ENCODE data around the gene FBXO24.

The FBXO24 gene

DNA sequence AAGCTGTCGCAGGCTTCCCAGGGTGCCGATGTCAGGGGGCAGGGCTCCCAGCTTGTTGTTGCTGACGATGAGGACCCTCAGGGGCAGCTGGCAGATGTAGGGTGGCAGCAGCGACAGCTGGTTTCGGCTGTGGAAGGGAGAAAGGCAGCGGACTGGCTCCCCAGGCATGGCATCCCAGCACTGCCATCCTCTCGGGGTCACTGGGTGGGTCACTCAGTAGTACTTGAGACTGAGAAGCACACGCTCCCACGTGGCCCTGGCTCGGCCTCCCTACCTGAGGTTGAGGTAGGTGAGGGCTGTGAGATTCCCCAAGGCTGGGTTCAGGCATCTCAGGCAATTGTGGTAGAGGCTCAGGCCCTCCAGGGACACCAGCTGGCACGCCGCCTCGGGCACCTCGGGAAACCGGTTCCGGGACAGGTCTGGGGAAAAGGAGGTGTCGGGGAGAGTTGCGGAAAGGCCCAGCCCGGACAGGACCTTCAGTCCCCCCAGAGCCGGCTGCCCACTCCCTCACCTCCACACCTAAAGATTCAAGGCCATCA is 4.0 kb upstream of the FBXO24 start:
- Histone ChIP-seq H3K27ac (ENCODE audit: low read length, poor library complexity, severe bottlenecking) (no peak overlapping the region), H3K4me3 (ENCODE audit: insufficient read depth in 1 of 2, low read depth in 1 of 2, low read length in 2 of 2) (no peak overlapping the region), H2AFZ (ENCODE audit: low read depth, low read length) (no peak overlapping the region), H4K91ac (ENCODE audit: low read length) (no peak overlapping the region), H3K23ac (ENCODE audit: low read length in 2 of 2) (peak overlapping the region in 1 of 2 experiments; percentile 16), H3K36me3 (ENCODE audit: control insufficient read depth in 1 of 2, insufficient read depth in 2 of 2, low read depth in 1 of 2, low read length in 2 of 2) (peaks cover 52 to 60% of the 10 kb centered on the region in 2 experiments), H2BK12ac (ENCODE audit: low read length in 2 of 2) (peak overlapping the region; percentile 7 to 65), H4K8ac (ENCODE audit: low read length) (peak overlapping the region; percentile 74), H2BK120ac (ENCODE audit: low read depth, low read length) (no peak overlapping the region), H3K27me3 (ENCODE audit: control insufficient read depth in 1 of 2, insufficient read depth in 1 of 2, low read length in 2 of 2) (no peaks in the 10 kb centered on the region), H2BK15ac (ENCODE audit: low read depth, poor library complexity, severe bottlenecking) (peak overlapping the region; percentile 26), H3K4me1 (ENCODE audit: control insufficient read depth, insufficient read depth, low read depth, low read length) (peaks cover 29% of the 10 kb centered on the region), H3K9me3 (ENCODE audit: control insufficient read depth, low read length) (no peaks in the 10 kb centered on the region), H3K4me2 (ENCODE audit: low read length, poor library complexity, severe bottlenecking) (no peak overlapping the region), H2BK5ac (ENCODE audit: low read depth, low read length, poor library complexity, severe bottlenecking) (no peak overlapping the region), H3K9ac (ENCODE audit: low read length) (no peak overlapping the region), H3K4ac (ENCODE audit: low read depth in 1 of 2, low read length in 2 of 2) (peak overlapping the region; percentile 34 to 42), H3K14ac (ENCODE audit: low read length in 2 of 2) (peak overlapping the region in 1 of 2 experiments; percentile 14), H2AK5ac (ENCODE audit: low read length, severe bottlenecking) (no peak overlapping the region), H3K79me1 (replicated peaks; ENCODE audit: low read length, poor library complexity, severe bottlenecking) (peaks cover 34% of the 10 kb centered on the region), H3K18ac (ENCODE audit: low read depth in 1 of 2, low read length in 2 of 2) (peak overlapping the region; percentile 13 to 38)
- no peak for DNase-seq
- WGBS: 94% methylated on average over 14 of the region's 20 CpGs

- H3K4me2 ChIP-seq (ENCODE audit: low read length, poor library complexity, severe bottlenecking): no peak overlapping the region
- peak overlapping the region; percentile 96 for H3K27ac ChIP-seq (ENCODE audit: low read length, poor library complexity, severe bottlenecking)
- H3K9me3 ChIP-seq (ENCODE audit: control insufficient read depth, low read length): no peaks in the 10 kb centered on the region
- peak overlapping the region; percentile 74 for H4K91ac ChIP-seq (ENCODE audit: low read length)
- H2BK12ac ChIP-seq (ENCODE audit: low read length in 2 of 2): peak overlapping the region; percentile 7 to 65
- no peak overlapping the region for H2AK5ac ChIP-seq (ENCODE audit: low read length, severe bottlenecking)
- H3K4me3 ChIP-seq (ENCODE audit: insufficient read depth in 1 of 2, low read depth in 1 of 2, low read length in 2 of 2): no peak overlapping the region
- H3K14ac ChIP-seq (ENCODE audit: low read length in 2 of 2): peak overlapping the region in 1 of 2 experiments; percentile 14
- peaks cover 48 to 54% of the 10 kb centered on the region in 2 experiments for H3K36me3 ChIP-seq (ENCODE audit: control insufficient read depth in 1 of 2, insufficient read depth in 2 of 2, low read depth in 1 of 2, low read length in 2 of 2)
- H2AFZ ChIP-seq (ENCODE audit: low read depth, low read length): no peak overlapping the region
- no peaks in the 10 kb centered on the region for H3K27me3 ChIP-seq (ENCODE audit: control insufficient read depth in 1 of 2, insufficient read depth in 1 of 2, low read length in 2 of 2)
- H3K4me1 ChIP-seq (ENCODE audit: control insufficient read depth, insufficient read depth, low read depth, low read length): peaks cover 29% of the 10 kb centered on the region
- no peak overlapping the region for H2BK5ac ChIP-seq (ENCODE audit: low read depth, low read length, poor library complexity, severe bottlenecking)
- peak overlapping the region; percentile 69 for H2BK120ac ChIP-seq (ENCODE audit: low read depth, low read length)
- H3K4ac ChIP-seq (ENCODE audit: low read depth in 1 of 2, low read length in 2 of 2): peak overlapping the region; percentile 75 to 76
- no peak overlapping the region for H3K23ac ChIP-seq (ENCODE audit: low read length in 2 of 2)
- peak overlapping the region; percentile 13 to 17 for H3K18ac ChIP-seq (ENCODE audit: low read depth in 1 of 2, low read length in 2 of 2)
- H2BK15ac ChIP-seq (ENCODE audit: low read depth, poor library complexity, severe bottlenecking): peak overlapping the region; percentile 49
- H3K9ac ChIP-seq (ENCODE audit: low read length): peak overlapping the region; percentile 65
- no peak for DNase-seq
- peak overlapping the region; percentile 74 for H4K8ac ChIP-seq (ENCODE audit: low read length)
- WGBS: 80% methylated on average over 11 of the region's 11 CpGs
- peaks cover 31% of the 10 kb centered on the region for H3K79me1 ChIP-seq (replicated peaks; ENCODE audit: low read length, poor library complexity, severe bottlenecking)
Measured at GRCh38 chr7:100582650-100583049, 3.5 kb upstream of the FBXO24 start.

GRCh38 chr7:100583132-100584053 is 2.7 kb upstream of the FBXO24 start:
- Histone ChIP-seq H3K18ac (ENCODE audit: low read depth in 1 of 2, low read length in 2 of 2) (peak overlapping the region; percentile 98 to 99), H3K27me3 (ENCODE audit: control insufficient read depth in 1 of 2, insufficient read depth in 1 of 2, low read length in 2 of 2) (no peaks in the 10 kb centered on the region), H4K91ac (ENCODE audit: low read length) (peak overlapping the region; percentile 98), H3K4me2 (ENCODE audit: low read length, poor library complexity, severe bottlenecking) (peak overlapping the region; percentile 66), H2BK12ac (ENCODE audit: low read length in 2 of 2) (peak overlapping the region; percentile 80 to 99), H3K36me3 (ENCODE audit: control insufficient read depth in 1 of 2, insufficient read depth in 2 of 2, low read depth in 1 of 2, low read length in 2 of 2) (peaks cover 40 to 47% of the 10 kb centered on the region in 2 experiments), H3K27ac (ENCODE audit: low read length, poor library complexity, severe bottlenecking) (peak overlapping the region; percentile 96), H3K9me3 (ENCODE audit: control insufficient read depth, low read length) (no peaks in the 10 kb centered on the region), H3K79me1 (replicated peaks; ENCODE audit: low read length, poor library complexity, severe bottlenecking) (peaks cover 24% of the 10 kb centered on the region), H3K9ac (ENCODE audit: low read length) (peak overlapping the region; percentile 65), H3K4ac (ENCODE audit: low read depth in 1 of 2, low read length in 2 of 2) (peak overlapping the region; percentile 99), H3K14ac (ENCODE audit: low read length in 2 of 2) (peak overlapping the region in 1 of 2 experiments; percentile 99), H4K8ac (ENCODE audit: low read length) (peak overlapping the region; percentile 98), H3K23ac (ENCODE audit: low read length in 2 of 2) (peak overlapping the region in 1 of 2 experiments; percentile 75), H3K4me1 (ENCODE audit: control insufficient read depth, insufficient read depth, low read depth, low read length) (peaks cover 29% of the 10 kb centered on the region), H2BK120ac (ENCODE audit: low read depth, low read length) (peak overlapping the region; percentile 82), H2AFZ (ENCODE audit: low read depth, low read length) (no peak overlapping the region), H2AK5ac (ENCODE audit: low read length, severe bottlenecking) (peak overlapping the region; percentile 28), H2BK5ac (ENCODE audit: low read depth, low read length, poor library complexity, severe bottlenecking) (peak overlapping the region; percentile 83), H3K4me3 (ENCODE audit: insufficient read depth in 1 of 2, low read depth in 1 of 2, low read length in 2 of 2) (peak overlapping the region; percentile 39 to 52), H2BK15ac (ENCODE audit: low read depth, poor library complexity, severe bottlenecking) (peak overlapping the region; percentile 49)
- DNase-seq: peak; percentile 90
- WGBS: 3% methylated on average over 18 of the region's 23 CpGs
